ENCODE measurements around the gene SMURF1.

The SMURF1 gene

GRCh38 chr7:99042957-99043356 lies 101.0 kb downstream of the SMURF1 start:
- DNase-seq, result no peak

GRCh38 chr7:99041526-99041925 lies 102.4 kb downstream of the SMURF1 start:
- DNase-seq, result no peak

GRCh38 chr7:99040104-99040958 lies 103.6 kb downstream of the SMURF1 start:
- peak; percentile 65 for DNase-seq

GRCh38 chr7:99039384-99039891 lies 104.5 kb downstream of the SMURF1 start:
- DNase-seq, result no peak

GRCh38 chr7:99038086-99038855 lies 105.6 kb downstream of the SMURF1 start:
- no peak for DNase-seq

- DNase-seq, result no peak
Observed at GRCh38 chr7:99037327-99037940, 106.5 kb downstream of the SMURF1 start.

GRCh38 chr7:99036546-99037111 lies 107.3 kb downstream of the SMURF1 start:
- no peak for DNase-seq

- no peak for DNase-seq
Observed at GRCh38 chr7:99035723-99036545, 108.0 kb downstream of the SMURF1 start.

GRCh38 chr7:99034932-99035722 lies 108.8 kb downstream of the SMURF1 start:
- no peak for DNase-seq

- no peak for DNase-seq
Observed at GRCh38 chr7:99033765-99034164, 110.1 kb downstream of the SMURF1 start.

GRCh38 chr7:99032928-99033327 lies 111.0 kb downstream of the SMURF1 start:
- DNase-seq, result no peak

- DNase-seq, result no peak
Observed at GRCh38 chr7:99031496-99031895, 112.4 kb downstream of the SMURF1 start.

- DNase-seq, result no peak
Observed at GRCh38 chr7:99030951-99031350, 113.0 kb downstream of the SMURF1 start.

GRCh38 chr7:99030457-99030856 lies 113.5 kb downstream of the SMURF1 start:
- DNase-seq, result no peak

- DNase-seq, result no peak
Observed at GRCh38 chr7:99029466-99030435, 114.2 kb downstream of the SMURF1 start.

- DNase-seq, result no peak
Observed at GRCh38 chr7:99028261-99028973, 115.5 kb downstream of the SMURF1 start.

GRCh38 chr7:99027841-99028240 lies 116.1 kb downstream of the SMURF1 start:
- DNase-seq, result no peak

GRCh38 chr7:99027241-99027640 lies 116.7 kb downstream of the SMURF1 start:
- DNase-seq, result no peak

- DNase-seq, result no peak
Observed at GRCh38 chr7:99024066-99024465, 119.8 kb downstream of the SMURF1 start.

Data from CD4-positive, alpha-beta T cell treated with Interleukin-12 subunit alpha and Interleukin-12 subunit beta, for 1 hour (primary cell).